Measurements from ENCODE around the gene STUB1. TPM values are rescaled to one million over a fixed set of nuclear protein-coding genes. Genes with fewer than 3 reads are reported as not detected.

Gene STUB1
- total and polyA plus RNA-seq, 8 donors = 43.5 to 307 (median 156) TPM

DNA sequence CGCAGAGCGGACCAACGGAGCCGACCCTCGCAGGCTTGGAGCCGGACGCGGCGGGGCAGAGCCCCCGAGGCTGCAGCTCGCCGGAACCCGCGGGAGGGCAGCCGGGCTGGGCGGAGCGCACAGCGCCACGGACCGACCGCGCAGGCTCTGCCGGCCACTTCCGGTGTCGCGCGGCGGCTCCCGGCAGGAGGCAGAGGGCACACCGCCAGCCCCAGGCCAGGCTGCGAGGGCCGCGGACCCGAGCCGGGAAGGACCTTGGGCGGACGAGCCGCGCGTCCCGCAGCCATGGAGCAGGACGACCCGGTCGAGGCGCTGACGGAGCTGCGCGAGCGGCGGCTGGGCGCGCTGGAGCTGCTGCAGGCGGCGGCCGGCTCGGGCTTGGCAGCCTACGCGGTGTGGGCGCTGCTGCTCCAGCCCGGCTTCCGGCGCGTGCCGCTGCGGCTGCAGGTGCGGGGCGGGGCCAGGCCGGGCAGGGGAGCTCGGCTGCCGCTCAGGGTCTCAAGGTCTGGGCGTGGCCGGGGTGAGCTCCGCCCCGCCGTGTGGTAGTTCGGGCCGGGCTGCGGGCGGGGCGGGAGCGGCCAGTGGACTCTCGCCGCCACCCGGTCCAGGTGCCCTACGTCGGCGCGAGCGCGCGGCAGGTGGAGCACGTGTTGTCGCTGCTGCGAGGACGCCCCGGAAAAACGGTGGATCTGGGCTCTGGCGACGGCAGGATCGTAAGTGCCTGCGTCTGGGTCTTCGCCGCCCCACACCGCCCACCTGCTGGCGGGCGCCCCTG lies 41.0 kb downstream of the STUB1 start, which contains the start of gene ANTKMT:
Gene ANTKMT (plus strand): TSS at position 157 of the 775 bp plus-strand sequence. CDS start 129 bp downstream, at position 286.
- DNase-seq = peak; percentile 89 to 96
- H3K27me3 ChIP-seq = peaks cover 0 to 37% (median 0%) of the 10 kb centered on the region in 3 donors
- peaks cover 26 to 58% (median 55%) of the 10 kb centered on the region in 4 donors for H3K4me1 ChIP-seq
- H3K9me3 ChIP-seq = no peaks in the 10 kb centered on the region
- peak within 1 kb of the TSS; percentile 63 to 88 (median 80) for H3K4me3 ChIP-seq
- H3K36me3 ChIP-seq = peaks cover 0 to 14% (median 0%) of the 10 kb centered on the region in 4 donors
- intact Hi-C loops (cut with DNase I; ENCODE audit: low total_unique reads) = no loop called here
- 7 to 25% (median 10%) methylated on average over 23 to 106 of the region's 106 CpGs for whole genome bisulfite sequencing, 5 donors
- TF ChIP-seq, protein P1, sequence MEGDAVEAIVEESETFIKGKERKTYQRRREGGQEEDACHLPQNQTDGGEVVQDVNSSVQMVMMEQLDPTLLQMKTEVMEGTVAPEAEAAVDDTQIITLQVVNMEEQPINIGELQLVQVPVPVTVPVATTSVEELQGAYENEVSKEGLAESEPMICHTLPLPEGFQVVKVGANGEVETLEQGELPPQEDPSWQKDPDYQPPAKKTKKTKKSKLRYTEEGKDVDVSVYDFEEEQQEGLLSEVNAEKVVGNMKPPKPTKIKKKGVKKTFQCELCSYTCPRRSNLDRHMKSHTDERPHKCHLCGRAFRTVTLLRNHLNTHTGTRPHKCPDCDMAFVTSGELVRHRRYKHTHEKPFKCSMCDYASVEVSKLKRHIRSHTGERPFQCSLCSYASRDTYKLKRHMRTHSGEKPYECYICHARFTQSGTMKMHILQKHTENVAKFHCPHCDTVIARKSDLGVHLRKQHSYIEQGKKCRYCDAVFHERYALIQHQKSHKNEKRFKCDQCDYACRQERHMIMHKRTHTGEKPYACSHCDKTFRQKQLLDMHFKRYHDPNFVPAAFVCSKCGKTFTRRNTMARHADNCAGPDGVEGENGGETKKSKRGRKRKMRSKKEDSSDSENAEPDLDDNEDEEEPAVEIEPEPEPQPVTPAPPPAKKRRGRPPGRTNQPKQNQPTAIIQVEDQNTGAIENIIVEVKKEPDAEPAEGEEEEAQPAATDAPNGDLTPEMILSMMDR (IDR thresholded peaks at IDR 0.05) = no peak
- no peak for TF ChIP-seq EP300 (IDR thresholded peaks at IDR 0.05)
- TF ChIP-seq POLR2AphosphoS5 (IDR thresholded peaks at IDR 0.05) = peak; percentile 22 to 74 (median 72)
- no peak for TF ChIP-seq POLR2A (IDR thresholded peaks at IDR 0.05)
- peak within 1 kb of the TSS; percentile 88 to 94 (median 90) for H3K27ac ChIP-seq

DNA sequence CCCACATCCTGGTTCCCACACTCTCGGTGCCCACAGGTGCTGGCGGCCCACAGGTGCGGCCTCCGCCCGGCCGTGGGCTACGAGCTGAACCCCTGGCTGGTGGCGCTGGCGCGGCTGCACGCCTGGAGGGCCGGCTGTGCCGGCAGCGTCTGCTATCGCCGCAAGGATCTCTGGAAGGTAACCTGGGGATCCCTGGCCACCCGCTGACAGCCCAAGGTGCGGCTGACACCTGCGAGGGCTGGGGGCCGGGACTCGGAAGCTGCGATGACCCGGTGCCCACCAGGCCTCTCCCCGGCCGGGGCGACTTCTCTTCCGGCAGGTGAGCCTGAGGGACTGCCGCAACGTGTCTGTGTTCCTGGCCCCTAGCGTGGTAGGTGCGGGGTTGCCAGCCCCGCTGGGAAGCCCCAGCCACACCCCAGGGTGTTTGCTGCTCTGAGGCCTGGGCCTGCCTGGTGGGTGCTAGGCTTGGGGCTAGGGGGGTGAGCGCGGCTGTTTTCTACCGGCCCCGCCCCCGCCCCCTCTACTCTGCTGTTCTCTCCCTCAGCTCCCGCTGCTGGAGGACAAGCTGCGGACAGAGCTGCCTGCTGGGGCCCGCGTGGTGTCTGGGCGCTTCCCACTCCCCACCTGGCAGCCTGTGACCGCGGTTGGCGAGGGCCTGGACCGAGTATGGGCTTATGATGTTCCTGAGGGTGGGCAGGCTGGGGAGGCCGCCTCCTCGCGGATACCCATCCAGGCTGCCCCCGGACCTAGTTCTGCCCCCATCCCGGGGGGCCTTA lies 41.7 kb downstream of the STUB1 start:
- H3K27me3 ChIP-seq = peaks cover 0 to 37% (median 5%) of the 10 kb centered on the region in 3 donors
- no peaks in the 10 kb centered on the region for H3K9me3 ChIP-seq
- WGBS, 5 donors = 82 to 88% (median 85%) methylated on average over 22 to 51 of the region's 51 CpGs
- no peak for DNase-seq
- H3K36me3 ChIP-seq = peaks cover 0 to 13% (median 0%) of the 10 kb centered on the region in 4 donors
- intact Hi-C loops (cut with DNase I; ENCODE audit: low total_unique reads) = no loop called here
- peak overlapping the region; percentile 63 to 88 (median 80) for H3K4me3 ChIP-seq
- peak overlapping the region; percentile 88 to 94 (median 90) for H3K27ac ChIP-seq
- H3K4me1 ChIP-seq = peaks cover 28 to 57% (median 55%) of the 10 kb centered on the region in 4 donors
- TF ChIP-seq POLR2A (IDR thresholded peaks at IDR 0.05) (no peak), POLR2AphosphoS5 (IDR thresholded peaks at IDR 0.05) (no peak), EP300 (IDR thresholded peaks at IDR 0.05) (no peak)
- TF ChIP-seq, protein P1 (IDR thresholded peaks at IDR 0.05) = no peak

DNA sequence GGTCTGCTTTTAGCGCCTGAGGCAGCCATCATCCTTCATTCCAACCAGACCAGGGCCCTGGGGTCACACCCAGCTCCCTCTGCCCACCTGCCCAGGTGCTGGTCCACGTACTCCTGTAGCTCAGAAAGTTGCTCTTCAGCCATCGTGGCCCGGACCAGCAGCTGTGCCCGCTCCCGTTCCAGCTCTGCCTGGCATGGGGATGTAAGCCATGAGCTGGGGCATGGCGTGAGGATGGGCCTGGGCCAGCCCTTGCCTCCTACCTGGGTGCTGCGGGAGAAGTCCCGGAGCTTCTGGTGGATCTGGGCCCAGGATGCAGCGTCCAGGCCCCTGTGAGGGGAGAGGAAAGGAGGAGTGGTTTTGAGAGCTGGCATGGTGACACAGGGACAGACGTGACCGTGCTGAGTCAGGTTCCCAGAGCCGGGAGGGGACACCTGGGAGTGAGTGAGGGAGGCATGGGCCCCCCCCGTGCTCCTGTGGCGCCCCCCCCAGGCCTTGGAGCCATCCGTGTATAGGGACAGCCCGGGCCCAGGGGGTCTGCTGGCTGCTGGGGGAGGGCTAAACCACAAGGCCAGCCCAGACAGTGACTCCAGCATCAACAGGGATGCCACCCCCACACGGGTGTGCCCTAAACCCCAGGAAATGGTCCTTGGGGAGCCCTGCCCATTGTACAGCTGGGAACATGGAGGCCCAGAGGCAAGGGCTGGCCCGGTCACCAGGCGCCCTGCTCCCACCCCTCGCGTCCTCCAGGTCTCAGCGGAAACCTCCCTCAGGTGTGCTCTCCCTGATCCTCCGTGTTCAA lies 42.8 kb downstream of the STUB1 start:
- peaks cover 0 to 38% (median 16%) of the 10 kb centered on the region in 3 donors for H3K27me3 ChIP-seq
- no peak for TF ChIP-seq POLR2A (IDR thresholded peaks at IDR 0.05)
- no peaks in the 10 kb centered on the region for H3K9me3 ChIP-seq
- H3K27ac ChIP-seq = no peak overlapping the region
- H3K4me1 ChIP-seq = peaks cover 39 to 65% (median 62%) of the 10 kb centered on the region in 4 donors
- H3K36me3 ChIP-seq = peaks cover 0 to 8% (median 0%) of the 10 kb centered on the region in 4 donors
- WGBS, 5 donors = 84 to 94% (median 91%) methylated on average over 10 to 24 of the region's 24 CpGs
- no peak overlapping the region for H3K4me3 ChIP-seq
- intact Hi-C loops (cut with DNase I; ENCODE audit: low total_unique reads) = no loop called here
- no peak for DNase-seq

DNA sequence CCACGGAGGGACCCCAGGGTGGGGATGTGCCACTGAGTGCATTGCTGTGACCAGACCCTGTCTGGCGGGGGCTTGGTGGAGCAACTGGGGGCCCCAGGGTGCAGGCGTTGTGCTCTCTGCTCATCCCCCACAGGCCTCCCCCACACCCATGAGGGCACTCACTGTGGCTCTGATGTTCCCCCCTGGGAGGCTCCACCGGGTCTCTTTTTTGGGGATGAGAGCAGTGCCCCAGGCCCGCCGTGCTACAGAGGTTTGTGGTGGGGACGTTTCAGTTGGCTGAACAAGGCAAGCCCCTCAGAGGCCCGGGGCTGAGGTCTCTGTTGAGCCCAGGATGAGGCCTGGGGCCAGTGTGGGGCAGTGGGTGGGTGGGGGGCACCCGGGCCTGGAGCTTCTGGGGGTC lies 43.5 kb downstream of the STUB1 start:
- Histone ChIP-seq H3K27me3 (peaks cover 0 to 44% (median 22%) of the 10 kb centered on the region in 3 donors), H3K9me3 (no peaks in the 10 kb centered on the region), H3K27ac (no peak overlapping the region), H3K4me3 (no peak overlapping the region), H3K36me3 (peaks cover 0 to 8% (median 0%) of the 10 kb centered on the region in 4 donors), H3K4me1 (peaks cover 45 to 67% (median 63%) of the 10 kb centered on the region in 4 donors)
- TF ChIP-seq POLR2AphosphoS5 (IDR thresholded peaks at IDR 0.05) (no peak), EP300 (IDR thresholded peaks at IDR 0.05) (no peak), POLR2A (IDR thresholded peaks at IDR 0.05) (no peak)
- no peak for DNase-seq
- 70 to 90% (median 77%) methylated on average over 5 to 9 of the region's 9 CpGs for WGBS, 5 donors
- intact Hi-C loops (cut with DNase I; ENCODE audit: low total_unique reads) = no loop called here

All from stomach (tissue), 9 donors.